ENCODE measurements around the gene KLF8. TPM values are rescaled to one million over a fixed set of nuclear protein-coding genes. Genes with fewer than 3 reads are reported as not detected.

Gene KLF8
- total RNA-seq, 4 donors from 2014 or later = 2.3 to 20.5 (median 4.3) TPM

GRCh38 chrX:56318076-56318475 lies 85.9 kb downstream of the KLF8 start:
- no peaks in the 10 kb centered on the region for H3K9me3 ChIP-seq
- in situ Hi-C loops (cut with MboI; ENCODE audit: low pct_ligation_motif_present in 1 of 4, low pct_unique_long_range_greater_than_20kb in 1 of 4, low sequenced_read_pairs in 3 of 4) (no loop called here), intact Hi-C loops (cut with DNase I; ENCODE audit: low total_unique reads) (no loop called here)
- no peak overlapping the region for H3K4me3 ChIP-seq
- no peaks in the 10 kb centered on the region for H3K4me1 ChIP-seq
- H3K27ac ChIP-seq = no peak overlapping the region
- DNase-seq = no peak
- no peaks in the 10 kb centered on the region for H3K27me3 ChIP-seq
- TF ChIP-seq POLR2AphosphoS5 (IDR thresholded peaks at IDR 0.05) (no peak), EP300 (IDR thresholded peaks at IDR 0.05; ENCODE audit: low read depth) (no peak), POLR2A (IDR thresholded peaks at IDR 0.05) (no peak), CTCF (IDR thresholded peaks at IDR 0.05) (no peak)
- 60% methylated on average over 2 of the region's 2 CpGs; no CpG with 5 or more reads in 1 of the 2 donors for WGBS, 2 donors (ENCODE audit: low coverage in 1 of 2)
- no peaks in the 10 kb centered on the region for H3K36me3 ChIP-seq

GRCh38 chrX:56319165-56319564 lies 87.0 kb downstream of the KLF8 start:
- TF ChIP-seq POLR2A (IDR thresholded peaks at IDR 0.05) (no peak), CTCF (IDR thresholded peaks at IDR 0.05) (no peak), EP300 (IDR thresholded peaks at IDR 0.05; ENCODE audit: low read depth) (no peak)
- in situ Hi-C loops (cut with MboI; ENCODE audit: low pct_ligation_motif_present in 1 of 4, low pct_unique_long_range_greater_than_20kb in 1 of 4, low sequenced_read_pairs in 3 of 4) = no loop called here
- intact Hi-C loops (cut with DNase I; ENCODE audit: low total_unique reads) = no loop called here

More at GRCh38 chrX:56319165-56319564, 87.0 kb downstream of the KLF8 start:
- DNase-seq = no peak
- Histone ChIP-seq H3K27me3 (no peaks in the 10 kb centered on the region), H3K4me3 (no peak overlapping the region), H3K9me3 (no peaks in the 10 kb centered on the region), H3K27ac (no peak overlapping the region), H3K4me1 (no peaks in the 10 kb centered on the region), H3K36me3 (no peaks in the 10 kb centered on the region)
